NCI-H2227 (cell line): ENCODE measurements around the gene EHMT1.
A peak's percentile ranks its signal among the peaks of the same experiment; 100 is the strongest.

Experiments used
- DNase-seq: peaks from one replicate; lab custom pipeline; 2025; ENCODE audit not compliant: unreplicated experiment; lab: John Stamatoyannopoulos, UW

EHMT1 gene

DNA sequence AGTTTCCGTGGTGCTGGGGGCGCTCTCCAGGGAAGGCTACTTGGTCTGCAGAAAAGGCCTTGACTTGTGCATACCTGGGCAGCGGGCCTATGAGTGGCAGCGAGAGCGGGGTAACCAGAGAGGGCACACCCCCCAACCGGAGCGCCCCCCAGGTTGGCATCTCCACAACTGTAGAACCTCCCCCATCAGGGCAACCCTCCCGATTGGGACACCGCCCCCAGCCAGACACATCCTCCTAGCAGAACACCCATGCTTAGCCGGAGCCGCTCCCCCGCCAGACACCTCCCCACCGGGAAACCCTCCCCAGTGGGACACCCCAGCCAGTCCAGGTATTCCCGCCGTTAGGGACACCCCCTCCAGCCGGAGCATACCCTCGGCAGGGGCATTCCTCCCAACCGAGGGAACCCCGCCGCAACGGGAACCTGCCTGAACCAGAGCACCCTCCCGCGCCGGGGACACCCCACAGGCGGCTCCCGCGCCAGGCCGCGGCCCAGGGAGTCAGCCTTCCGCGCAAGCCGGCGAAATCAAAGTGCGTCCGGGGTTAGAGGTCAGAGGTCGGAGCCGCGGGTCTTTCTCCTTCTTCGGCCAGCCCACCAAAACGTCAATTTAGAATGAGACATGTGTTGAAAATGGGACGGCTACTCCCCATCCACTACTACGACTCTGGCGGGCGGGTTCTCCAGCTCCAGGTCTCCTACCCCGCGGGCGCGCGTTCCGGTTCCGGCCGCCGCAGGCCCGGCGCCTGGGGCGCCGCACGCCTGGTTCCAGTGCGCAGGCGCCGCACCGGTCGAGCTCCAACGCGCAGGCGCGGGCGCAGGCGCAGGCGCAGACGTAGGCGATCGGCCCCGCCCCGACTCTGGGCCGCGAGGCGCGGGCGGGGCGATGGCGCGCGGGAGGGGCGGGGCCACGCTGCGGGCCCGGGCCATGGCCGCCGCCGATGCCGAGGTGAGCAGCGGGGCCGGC, at the start of gene EHMT1:
Gene EHMT1 (plus strand): TSS at position 901 of the 963 bp plus-strand sequence. CDS start 24 bp downstream, at position 925.
- peak; percentile 90 for DNase-seq

DNA sequence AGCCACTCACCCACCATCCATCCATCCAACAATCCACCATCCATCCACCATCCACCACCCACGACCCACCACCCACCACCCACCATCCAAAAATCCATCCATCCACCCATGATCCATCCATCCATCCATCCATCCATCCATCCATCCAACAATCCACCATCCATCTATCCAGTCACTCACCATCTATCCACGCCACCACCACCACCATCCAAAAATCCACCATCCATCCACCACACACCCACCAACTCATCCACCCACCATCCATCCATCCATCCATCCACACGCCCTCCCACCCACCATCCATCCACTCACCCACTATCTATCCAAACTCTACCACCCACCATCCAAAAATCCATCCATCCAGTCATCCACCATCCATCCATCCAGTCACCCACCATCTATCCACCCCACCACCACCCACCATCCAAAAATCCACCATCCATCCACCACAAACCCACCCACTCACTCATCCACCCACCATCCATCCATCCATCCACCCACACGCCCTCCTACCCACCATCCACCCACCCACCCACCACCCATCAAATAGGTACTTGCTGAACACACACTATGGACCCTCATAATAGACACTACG, 49.1 kb upstream of the EHMT1 start:
- no peak for DNase-seq

GRCh38 chr9:137570566-137570965, 48.2 kb upstream of the EHMT1 start:
- DNase-seq, result no peak

GRCh38 chr9:137574192-137574591, 44.6 kb upstream of the EHMT1 start:
- DNase-seq, result no peak

GRCh38 chr9:137575364-137575715, 43.5 kb upstream of the EHMT1 start:
- no peak for DNase-seq

DNA sequence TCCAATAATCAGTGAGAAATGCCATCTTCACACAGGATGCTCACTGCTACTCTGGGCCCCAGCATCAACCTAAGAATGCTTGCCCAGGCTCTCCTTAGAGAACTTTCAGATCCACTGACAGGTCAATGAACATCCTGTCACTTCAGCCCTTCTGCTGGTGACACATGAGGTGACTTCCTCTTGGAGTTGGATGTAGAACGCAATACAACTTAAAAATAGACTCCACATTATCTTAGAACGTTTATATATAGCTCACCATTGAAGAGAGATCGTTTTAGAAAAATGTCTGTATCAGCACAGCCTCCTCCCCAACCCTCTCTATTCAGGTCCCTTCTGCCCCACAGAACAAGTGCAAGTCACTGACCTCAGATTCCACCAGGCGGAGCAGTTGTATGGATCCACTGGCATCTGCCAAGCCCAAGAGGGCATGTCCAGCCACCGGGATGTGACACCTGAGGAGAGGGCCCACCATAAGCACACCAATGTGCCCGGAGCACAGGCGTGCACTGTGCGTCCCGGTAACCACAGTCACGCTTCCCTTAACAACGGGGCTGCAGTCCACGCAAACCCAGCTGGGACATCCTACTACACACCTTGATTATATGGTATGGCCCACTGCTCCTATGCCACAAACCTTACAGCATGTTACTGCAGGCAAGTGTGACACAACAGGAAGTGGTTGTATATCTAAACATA, 42.9 kb upstream of the EHMT1 start:
- DNase-seq, result no peak

DNA sequence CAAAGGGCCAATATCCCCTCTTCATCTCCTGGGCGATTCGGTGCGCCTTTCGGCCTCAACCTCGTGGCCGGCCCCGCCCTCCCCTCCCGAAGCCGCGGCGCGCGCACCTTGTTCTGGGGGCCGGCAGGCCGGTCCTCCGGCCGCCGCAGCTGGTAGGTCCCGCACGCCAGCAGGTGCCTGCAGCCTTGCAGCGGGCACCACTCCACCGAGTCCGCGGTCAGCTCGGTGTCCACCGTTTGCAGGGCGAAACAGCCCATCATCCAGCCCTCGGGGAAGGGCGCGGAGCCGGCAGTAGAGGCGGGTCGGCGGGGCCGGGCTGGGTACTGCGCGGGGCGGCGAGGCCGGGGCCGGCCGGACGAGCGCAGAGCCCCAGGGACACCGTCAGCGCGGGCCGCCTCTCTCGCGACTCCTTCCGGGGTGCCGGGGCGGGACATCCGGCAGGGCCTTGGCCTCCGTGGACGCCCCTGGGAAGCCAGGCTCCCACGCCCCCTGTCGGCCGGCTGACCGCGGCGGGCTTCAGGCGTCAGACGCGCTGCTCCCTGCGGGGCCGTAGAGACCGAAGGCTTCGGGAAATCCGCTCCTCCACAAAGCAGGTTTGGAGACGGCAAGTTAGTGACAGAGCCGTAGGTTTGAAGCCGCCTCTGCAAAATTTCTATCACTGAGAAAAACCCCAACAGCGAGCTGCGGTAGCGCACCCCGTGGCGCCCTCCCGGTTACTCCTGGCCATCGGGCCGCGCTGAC, 40.1 kb upstream of the EHMT1 start, which contains the start of gene DPH7:
Gene DPH7 (minus strand): TSS at position 408 of the 741 bp plus-strand sequence. CDS start 148 bp downstream, at position 260.
- DNase-seq, result peak; percentile 94

DNA sequence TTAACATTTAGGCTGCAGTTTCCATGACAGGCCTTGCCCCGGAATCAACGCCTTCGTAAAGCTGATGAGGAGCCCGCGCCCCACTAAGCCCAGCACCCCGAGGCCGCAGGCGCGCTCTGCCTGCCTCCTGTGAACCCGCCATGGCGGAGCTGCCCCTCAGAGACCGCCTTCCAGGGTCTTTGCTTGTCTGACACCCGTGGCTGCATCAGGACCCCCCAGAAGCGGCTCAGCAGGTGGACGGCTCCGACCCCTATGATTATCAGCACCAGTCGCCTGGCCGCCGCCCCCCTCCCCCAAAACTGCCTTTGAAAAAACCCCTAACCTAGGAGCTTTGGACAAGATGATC, 39.6 kb upstream of the EHMT1 start:
- no peak for DNase-seq

- peak; percentile 17 for DNase-seq
Measured at GRCh38 chr9:137580209-137580953, 38.4 kb upstream of the EHMT1 start.

GRCh38 chr9:137580954-137581322, 37.9 kb upstream of the EHMT1 start:
- no peak for DNase-seq

DNA sequence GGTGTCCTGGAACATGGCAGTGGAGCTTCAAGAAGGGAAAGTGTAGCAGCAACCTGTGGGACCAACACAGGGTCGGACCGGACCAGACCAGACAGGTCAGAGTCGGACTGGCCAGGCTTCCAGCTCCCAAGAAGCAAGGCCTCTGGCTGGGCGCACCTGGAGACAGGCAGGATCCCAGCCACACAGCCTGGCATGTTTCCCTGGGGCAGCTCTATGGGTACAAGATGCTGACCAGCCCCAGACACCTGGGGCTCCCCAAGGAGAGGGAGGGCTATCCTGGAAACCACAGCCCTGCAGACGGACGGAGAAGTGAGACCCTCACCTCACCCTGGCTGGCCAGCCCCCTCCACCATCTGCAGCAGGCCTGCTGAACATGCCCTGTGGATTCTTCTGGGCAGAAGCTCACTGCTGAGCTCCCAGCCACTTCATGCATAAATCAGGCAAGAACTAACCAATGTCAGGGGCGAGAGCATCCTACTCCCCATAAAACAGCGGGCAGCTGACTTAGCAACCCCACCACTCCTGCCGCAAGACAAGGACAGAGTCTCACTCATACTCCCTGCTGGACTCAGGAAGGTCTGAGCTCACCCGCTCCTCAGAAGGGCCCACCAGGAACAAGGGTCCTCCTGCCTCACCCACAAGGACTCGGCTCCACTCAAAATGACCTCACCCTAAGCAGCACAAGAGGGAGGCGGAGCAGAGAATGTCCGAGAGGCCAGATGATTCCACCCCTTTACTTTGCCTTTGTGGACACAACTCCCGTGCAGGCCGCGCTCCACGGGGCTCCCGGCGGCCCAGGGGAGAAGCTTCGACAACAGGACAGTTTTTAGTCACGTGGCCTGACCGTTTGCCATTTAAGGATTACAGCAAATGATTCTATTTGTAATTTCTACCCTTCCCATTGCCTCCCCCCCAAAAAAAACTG, 37.2 kb upstream of the EHMT1 start:
- no peak for DNase-seq

DNA sequence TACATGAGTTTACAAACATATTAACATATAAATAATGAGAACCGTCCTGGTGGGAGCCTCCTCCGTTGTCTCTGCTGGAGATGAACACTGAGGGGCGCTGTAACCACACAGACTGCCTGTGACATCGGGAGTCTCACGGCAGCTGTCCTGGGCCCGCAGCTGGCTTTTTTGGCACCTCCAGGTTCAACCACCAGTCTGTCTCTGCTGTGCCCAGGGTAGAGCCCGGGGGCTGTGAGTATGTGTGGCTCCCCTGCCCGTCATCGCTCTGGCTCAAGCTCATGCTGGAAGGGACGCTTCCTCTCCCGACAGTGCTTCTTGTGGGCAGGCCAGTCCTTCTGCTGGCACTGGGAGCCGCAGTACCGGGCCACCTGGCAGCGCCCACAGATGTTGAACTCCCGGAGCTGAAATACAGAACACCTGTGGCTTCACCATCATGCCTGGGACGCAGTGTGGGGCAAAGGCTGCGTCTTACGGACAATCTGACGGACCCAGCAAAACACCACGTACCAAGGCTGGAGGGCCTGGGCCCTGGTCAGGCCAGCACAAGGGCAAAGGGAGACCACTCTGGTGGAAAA, 36.4 kb upstream of the EHMT1 start:
- DNase-seq, result no peak

- DNase-seq, result no peak
Measured at GRCh38 chr9:137583347-137583746, 35.5 kb upstream of the EHMT1 start.

DNA sequence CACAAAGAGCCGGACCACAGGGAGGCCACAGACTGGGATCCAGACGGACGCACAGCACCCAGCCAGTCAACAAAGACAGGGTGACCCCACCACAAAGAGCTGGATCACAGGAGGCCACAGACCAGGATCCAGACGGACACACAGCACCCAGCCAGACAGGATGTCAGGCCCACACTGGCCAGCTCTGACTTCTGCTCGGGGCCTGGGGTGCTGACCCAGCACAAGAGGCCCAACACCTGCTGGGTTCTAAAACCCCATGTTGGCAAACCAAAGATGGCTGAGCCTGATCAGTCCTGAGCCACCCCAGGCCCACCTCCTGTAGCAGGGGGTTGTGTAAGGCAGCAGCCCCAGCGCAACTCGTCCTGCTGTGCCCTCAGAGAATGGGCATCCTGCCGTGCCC, 34.8 kb upstream of the EHMT1 start:
- no peak for DNase-seq

DNA sequence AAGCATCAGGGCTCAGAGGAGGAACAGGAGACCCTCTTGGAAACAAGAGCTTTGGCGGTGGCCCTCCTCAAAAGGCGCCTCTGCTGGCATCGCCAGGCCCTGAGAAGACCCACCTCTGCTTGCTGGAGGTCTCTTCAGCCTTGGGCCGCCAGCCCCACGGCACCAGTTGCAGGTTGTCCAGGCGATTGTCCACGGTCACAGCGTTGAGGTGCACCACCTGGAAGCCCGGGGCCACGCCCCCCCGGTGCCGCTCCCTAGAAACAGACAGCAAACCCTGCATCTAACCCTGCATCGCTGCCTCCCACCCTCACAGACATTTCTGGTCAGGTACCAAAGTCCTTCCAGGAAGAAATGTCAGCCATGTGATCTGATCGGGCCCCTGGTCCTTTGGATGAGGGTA, 32.0 kb upstream of the EHMT1 start:
- no peak for DNase-seq

GRCh38 chr9:137588311-137588710, 30.5 kb upstream of the EHMT1 start:
- DNase-seq, result no peak

- no peak for DNase-seq
Measured at GRCh38 chr9:137588891-137589290, 29.9 kb upstream of the EHMT1 start.

DNA sequence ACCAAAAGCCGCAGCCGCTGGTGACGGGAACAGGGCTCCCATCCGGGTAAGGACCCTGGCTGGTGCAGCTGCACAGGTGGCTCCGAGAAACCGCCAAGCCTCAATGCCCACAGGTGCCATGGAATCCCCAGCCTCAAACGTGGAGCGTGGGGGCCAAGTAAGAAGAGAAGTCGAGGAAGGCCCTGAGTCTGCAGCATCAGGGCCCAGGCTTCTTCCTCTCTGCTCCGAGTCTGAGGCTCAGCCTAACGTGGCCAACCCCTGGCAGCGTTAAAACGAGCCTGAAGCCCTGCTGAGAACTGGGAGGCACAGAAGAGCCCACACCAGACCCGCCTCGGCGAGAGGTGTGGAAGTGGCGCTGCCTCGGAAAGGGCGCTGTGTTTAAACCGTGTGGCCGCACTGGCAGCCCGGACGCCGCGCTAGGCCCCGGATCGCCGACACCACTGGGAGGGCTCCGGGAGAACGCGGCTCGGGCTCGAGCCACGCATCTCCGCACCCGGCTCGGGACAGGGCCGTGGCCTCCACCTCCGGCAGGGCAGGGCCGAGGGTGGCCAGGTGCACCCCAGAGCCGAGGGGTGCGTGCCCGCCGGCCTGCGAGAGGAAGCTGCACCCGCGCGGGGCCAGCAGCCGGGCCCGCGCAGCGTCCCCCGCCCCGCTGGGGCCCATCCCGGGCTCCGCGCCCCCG, 29.2 kb upstream of the EHMT1 start:
- no peak for DNase-seq

DNA sequence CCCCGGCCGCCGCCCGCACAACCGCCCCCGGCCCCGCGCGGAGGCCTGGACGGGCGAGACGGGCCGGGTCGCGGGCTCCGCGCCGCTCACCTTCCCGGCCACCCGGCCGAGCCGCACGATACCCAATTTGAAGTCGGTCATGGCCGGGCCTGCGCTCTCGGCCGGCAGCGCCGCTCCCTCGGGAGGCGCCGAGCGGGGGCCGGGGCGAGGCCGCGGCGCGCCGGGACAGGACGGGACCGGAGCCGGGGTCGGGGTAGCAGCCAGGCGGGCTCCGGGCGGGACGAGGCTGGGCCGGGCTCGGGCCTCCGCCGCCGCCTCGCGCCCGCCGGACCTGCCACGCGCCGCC, 28.7 kb upstream of the EHMT1 start:
- DNase-seq, result no peak
